NCI-H69 (cell line): Measurements from ENCODE around the gene AEBP2.
A peak's percentile ranks its signal among the peaks of the same experiment; 100 is the strongest.
"Not testable (repeated sequence)": the region's sequence is repeated elsewhere in the genome, so short reads cannot be mapped to it uniquely, and the experiment has no call there.

Source experiments
- DNase-seq: peaks from one replicate; lab custom pipeline; 2025; lab: John Stamatoyannopoulos, UW

Gene AEBP2

DNA sequence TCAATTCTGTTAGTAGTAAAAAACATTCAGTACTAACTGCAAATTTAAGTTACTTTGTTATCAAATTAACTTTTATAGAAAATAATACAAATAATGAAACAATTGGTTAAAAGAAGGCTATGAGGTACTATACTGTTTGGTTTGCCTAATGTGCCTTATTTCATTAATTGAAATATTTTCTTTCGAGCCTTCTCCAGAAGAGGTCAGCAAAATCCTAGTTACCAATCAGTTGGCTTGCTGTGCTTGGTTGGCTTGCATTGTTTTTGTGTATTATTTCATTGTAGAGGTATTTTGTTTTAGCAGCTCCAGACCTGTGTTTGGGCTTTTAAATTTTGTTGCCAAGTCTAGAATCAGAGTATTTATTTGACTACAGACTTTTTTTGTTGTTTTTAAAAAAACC, 68.5 kb downstream of the AEBP2 start:
- peak; percentile 0 for DNase-seq

DNA sequence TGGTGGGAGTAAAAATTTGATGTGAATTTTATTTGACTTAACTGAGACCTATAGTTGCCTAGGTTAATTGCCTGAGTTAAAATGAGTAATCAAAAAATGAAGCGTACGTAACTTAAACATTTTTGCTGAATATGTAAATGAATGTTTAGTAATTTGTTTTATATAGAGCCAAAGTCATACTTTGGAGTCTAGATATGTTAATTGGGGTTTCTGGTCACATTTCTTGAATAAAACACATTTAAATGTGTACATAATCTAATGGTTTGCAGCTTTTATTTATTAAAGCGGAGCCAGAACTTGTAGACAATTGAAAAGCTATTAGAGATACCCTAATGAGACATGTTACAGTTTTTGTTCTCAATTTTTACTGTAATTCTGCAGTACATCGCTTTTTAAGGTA, 71.2 kb downstream of the AEBP2 start:
- no peak for DNase-seq

DNA sequence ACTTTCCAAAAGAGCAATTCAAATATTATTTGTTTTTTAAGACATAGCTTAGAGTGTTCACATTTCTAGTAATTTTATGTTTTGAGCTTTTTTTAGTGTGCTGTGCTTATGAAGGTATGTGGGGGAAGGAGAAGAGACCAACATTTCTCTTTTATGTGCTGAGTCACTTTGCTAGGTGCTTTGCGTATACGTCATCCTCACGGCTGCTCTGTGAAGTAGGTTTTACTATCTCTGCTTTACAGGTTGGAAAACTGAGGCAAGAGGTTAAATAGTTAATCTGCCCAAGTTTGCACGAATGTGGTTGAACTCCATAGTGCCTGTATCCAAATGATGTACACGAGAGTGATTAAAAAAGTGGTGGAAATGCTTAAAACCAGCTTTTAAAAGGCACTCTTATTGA, 75.9 kb downstream of the AEBP2 start:
- DNase-seq: no peak

DNA sequence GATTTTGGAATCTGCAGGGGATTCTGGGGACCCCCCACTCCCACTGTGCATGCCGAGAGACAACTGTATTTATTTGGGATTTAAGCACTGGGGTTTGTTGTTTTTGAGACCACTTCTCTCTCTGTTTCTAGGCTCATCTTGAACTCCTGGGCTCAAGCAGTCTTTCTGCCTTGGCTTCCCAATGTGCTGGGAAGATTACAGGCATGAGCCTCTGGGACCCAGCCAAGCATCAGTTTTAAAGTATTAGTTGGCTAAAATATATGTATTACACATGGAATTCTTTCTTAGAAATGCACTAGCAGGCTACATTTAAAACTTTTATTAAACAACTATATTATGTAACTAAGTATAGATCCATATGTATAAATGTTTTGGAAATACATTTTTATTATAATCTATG, 78.3 kb downstream of the AEBP2 start:
- DNase-seq: no peak

DNA sequence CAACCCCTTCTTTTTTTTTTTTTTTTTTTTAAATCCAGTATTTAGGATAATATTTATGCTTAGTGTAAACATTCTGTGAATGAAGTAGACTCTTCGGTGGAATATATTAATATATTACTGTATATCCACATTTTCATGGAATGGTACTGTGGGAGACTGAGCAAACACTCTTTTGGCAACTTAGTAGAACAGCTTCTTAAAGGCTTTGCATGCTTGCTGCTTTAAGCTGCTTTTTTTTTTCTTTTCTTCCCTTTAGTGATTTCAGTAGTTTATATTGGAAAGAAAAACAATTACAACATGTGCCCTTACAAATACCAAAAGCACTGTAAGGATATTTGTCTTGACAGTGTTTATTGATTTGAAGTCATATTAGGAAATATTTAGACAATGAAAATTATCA, 78.9 kb downstream of the AEBP2 start:
- DNase-seq: no peak

DNA sequence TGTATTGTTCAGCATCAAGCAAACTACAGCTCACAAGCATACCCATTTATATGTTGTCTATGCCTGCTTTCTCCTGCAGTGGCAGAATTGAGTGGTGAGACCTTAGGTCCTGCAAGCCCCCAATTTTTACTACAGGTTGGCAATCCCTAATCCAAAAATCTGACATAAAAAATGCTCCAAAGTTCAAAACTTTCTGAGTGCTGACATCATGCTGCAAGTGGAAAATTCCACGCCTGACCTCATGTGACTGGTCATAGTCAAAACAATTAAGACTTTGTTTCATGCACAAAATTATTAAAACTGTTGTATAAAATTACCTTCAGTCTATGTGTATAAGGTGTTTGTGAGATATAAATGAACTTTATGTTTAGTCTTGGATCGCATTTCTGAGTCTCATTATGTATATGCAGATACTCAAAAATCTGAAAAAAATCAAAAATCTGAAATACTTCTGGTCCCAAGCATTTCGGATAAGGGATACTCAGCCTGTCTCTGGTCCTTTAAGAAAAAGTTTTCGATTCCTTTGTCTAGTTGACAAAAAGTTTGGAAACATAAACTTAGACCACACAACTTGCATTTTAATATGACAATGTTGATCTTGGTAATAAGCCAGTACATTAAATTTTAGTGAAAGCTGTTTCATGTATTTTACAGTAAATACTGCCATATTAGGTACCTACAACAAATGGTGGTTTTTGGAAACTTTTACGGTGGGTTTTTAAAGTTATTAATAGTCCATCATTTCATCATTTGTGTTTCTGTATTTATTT, 81.5 kb downstream of the AEBP2 start:
- no peak for DNase-seq

DNA sequence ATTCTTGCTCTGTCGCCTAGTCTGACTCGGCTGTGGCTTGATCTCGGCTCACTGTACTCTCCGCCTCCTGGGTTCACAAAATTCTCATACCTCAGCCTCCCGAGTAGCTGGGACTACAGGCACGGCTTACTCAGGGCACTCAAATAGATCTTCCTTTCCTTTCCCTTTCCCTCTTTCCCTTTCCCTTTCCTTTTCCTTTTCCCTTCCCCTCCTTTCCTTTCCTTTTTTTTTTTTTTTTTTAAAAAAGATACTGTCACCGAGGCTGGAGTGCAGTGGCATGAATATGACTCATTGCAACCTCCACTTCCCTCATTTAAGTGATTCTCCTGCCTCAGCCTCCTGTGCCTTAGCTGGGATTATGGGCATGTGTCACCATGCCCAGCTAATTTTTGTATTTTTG, 86.0 kb downstream of the AEBP2 start:
- DNase-seq: no peak

DNA sequence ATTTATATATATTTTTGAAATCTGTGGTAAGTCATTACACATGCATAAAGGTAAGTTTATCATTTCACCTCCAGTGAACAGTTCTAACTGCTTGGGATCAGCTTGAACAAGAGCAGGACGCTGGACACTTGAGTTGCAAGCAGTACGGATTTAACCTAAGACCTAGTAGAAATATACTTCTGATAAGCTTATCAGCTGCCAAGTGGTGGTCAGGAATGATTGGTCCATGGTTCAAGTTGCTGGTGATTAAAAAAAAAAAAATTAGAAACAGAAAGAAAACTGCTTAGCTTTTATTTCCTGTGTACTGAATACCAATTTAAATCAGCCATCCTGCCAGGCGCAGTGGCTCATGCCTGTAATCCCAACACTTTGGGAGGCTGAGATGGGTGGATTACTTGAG, 88.6 kb downstream of the AEBP2 start:
- no peak for DNase-seq

DNA sequence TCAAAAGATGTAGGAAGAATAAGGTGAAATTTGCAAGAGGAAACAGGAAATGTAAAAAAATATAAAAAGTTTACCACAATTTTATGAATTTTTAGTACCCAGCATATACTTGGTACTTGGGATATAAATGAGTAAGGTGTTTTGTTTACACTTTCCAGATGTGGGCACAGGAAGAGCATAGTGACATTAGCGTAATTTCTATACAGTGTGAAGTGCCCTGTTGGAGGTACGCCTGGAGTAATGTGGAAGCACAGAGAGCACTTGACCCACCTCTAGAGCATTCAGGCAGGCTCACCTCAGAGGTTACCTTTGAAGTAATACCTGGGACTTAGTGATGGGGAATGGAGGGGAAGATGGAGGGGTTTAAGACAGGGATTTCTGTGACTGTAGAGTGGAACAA, 89.5 kb downstream of the AEBP2 start:
- no peak for DNase-seq

DNA sequence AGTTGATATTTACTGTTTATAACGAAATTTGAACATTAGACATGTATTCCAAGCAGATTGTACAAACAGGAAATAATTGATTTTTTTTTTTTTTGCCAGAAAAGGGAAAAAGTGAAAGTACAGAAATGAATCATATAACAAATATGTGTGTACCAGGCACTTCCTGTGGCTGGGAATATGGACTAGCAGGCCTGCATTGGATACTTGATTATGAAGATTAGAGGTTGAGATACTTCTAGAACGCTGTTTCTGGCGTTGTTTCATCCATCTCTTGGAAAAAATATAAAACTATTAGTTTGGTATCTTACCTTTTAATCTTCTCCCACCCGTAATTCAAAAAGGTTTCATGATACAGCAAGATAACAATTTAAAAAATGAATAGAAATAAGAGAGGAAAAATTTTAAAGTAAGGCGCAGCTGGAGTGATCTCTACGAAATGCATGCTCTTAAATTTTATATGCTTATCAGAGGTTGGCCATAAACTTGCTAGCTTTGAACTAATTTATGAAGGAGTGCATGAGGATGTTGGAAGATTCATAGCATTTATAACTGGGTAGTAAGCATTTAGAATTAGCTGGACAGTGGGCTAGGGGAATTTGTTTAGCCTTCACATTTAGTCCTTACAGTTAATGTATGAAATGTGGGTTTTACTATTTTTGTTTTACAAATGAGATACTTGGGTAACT, 90.8 kb downstream of the AEBP2 start:
- no peak for DNase-seq

DNA sequence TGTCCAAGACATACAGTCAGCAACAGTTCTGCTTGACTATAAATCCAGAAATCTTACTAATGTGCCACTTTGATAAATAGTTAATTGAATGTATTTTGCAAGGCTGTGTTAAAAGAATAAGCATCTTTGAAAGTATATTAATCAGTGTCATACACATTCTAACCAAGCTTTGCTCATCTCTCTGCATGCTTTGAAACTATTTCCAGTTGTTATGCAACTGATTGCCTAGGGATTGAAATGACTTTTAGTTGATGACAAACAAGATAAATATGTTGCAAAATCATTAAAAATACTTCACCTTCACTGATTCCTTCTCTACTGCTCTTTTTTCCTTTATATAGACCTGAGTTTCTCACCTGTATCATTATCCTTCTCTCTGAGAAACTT, 91.3 kb downstream of the AEBP2 start:
- DNase-seq: no peak

DNA sequence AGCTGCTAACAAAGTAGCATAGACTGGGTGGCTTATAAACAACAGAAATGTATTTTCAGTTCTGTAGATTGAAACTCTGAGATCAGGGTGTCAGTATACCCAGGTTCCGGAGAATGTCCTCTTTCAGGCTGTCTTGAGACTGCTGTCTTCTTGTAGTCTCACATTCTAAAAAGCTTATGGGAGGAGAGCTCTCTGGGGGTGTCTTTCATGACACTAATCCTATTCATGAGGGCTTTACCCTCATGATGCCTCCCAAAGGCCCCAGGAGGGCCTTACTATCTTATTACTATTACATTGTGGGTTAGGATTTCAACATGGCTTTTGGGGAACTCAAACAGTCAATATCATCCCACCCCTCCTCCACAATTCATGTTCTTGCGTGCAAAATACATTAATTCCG, 94.3 kb downstream of the AEBP2 start:
- DNase-seq: no peak

DNA sequence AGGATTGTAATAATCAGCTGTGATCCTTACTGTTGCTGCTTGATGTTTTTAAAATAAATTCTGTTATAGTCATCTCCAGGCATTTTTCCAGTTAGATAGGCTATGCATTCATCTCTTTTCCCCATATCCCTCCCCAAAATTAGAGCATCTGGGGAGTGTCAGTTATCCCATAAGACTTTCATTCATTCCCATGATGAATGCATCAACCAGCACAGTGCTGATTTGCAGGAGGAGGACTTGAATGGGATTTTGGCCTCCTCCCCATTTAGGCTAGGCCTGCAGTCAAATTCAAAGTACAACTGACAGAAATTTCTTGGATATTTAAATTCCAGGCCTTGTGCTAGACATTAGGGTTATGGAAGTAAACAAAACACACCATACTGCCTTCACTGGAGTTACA, 99.8 kb downstream of the AEBP2 start:
- no peak for DNase-seq

DNA sequence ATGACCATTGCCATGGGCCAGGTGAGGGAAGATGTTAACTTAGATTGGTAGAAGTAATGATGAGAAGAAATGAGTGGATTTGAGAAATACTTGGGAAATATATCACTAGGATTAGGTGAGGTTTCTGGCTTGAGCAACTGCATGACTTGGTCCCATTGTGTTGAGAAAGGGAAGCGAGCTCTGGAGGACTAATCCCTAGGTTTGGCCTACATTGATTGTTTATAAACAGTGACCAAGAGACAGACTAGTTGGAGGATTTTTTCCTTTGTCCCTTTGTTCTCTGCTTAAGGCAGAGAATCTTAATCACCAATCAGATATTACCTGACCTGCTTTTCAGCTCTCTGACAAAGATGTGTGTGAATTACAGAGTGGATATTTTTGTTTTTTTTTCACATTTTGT, 100.5 kb downstream of the AEBP2 start:
- no peak for DNase-seq

DNA sequence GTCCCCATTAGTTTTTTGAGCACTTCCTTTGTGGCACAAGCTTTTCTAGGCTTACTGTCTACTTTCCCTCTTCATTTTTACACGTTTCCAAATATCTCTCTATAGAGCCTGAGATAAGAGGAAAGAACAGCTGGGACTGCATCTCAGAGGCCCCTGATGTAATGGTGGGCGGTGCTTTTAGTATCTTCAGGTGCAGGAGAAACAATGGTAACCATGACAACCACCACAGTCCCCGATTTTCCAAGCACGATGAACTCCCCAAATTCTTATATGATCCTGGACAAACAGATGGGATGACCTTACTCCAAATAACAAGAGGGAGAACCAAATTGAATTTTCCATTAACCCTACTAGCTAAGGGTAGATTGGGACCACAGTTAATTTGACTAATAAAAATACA, 103.3 kb downstream of the AEBP2 start:
- no peak for DNase-seq

DNA sequence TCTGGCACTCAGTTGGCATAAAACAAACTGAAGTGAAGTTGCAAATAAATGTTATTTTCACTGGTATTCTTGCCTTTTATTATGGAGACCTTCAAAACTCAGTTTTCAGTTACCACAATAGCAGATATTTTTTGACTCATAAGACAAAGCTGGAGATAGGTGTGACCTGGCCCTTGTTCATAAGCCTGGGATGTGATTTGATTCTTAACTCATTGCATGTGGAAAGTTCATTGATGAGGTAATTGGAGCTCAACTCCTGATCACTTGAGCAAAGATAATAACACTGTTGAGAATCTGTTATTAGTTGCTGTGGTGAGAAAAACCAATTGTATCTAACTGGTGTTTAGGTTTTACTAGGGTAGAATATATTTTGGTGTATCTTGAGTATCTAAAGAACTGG, 105.1 kb downstream of the AEBP2 start:
- DNase-seq: no peak

DNA sequence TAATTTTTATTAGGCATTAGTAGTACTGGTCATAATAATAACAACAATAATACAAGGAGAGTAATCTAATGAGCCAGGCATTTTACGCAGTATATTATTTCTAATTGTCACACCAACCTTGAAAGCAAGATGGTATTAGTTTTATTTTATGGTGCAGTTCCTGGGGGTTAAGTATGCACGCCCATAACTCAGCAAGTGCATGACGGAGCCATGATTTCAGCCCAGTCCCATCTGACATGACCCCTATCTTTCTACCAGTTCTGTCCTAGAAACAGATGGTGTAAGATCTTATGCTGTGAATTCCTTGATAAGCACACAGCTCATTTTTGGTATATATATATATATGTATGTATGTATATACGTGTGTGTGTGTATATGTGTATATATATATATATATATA, 106.0 kb downstream of the AEBP2 start:
- DNase-seq: no peak

DNA sequence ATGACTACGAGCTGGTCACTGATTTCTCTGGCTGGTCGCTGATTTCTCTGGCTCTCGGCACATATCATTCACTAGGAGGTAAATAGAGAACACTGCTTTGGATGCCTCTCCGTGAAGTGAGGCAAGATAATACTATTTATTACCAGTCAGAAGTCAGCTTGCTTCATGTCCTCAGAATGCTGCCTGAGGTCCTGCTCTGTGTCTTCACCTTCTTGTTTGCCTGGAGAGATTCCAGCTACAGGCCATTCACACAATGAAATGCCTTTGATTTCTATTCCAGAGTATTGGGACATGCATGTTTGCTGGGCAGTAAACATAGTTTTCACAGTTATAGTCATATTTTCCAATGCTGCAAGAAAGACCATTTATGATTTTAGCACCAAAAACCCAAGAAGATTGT, 106.7 kb downstream of the AEBP2 start:
- DNase-seq: no peak

DNA sequence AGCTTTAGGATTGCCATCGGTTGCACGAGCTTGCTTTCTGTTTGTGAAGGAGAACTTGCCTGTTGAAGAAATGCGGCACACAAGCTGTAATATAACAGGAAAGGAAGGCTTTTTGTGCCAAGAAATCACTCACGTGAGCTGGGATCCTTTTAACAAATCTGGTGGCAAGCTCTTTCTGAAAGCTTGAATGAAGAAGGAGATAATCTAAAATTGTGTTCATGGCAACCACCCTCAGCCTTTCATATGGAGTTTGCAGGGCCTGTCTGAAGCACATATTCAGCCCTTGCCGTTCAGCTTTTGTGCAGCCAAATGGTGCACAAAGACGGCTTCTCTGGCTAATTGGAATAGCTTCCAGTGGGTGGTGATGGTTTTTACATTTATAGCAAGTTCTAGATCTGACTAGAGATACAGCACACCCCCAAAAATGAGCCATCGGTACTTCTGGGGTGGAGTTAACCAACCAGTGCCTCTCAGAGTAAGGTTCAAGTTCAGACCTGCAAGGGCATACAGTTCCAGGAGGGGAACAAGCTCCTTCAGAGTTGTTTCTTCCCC, 107.4 kb downstream of the AEBP2 start:
- no peak for DNase-seq

DNA sequence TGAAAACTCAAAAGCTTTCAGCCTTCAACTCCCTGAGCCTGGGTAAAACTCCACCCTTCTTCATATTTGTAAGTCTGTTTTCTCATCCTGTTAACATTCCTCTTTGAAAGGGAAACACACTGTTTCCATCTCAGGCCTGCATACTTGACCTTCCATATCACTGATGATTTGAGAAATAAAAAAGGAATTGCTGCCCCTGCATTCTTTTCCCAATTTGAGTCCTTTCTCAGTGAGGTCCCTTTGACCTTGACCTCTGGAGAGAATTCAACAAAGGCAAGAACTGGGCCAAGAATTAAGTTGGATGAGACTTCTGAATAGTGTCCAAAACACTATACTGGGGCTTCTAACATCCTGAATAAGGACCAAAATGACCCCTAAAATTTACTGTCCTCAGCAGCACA, 108.0 kb downstream of the AEBP2 start:
- DNase-seq: no peak

DNA sequence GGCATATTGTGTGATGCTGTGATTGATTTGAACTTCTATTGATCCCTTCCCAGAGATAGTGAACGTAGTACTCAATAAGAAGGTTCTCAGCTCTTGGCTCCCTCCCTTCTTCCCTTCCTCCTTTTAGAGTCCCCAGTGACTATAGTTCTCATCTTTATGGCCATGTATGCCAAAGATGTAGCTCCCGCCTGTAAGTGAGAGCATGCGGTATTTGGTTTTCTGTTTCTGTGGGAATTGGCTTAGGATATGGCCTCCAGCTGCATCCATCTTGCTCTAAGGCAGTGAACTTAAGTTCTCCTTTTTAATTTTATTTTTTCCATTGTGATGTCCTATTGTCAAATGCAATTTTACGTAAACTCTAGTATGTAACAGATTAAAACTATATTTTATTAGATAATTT, 109.5 kb downstream of the AEBP2 start:
- no peak for DNase-seq

DNA sequence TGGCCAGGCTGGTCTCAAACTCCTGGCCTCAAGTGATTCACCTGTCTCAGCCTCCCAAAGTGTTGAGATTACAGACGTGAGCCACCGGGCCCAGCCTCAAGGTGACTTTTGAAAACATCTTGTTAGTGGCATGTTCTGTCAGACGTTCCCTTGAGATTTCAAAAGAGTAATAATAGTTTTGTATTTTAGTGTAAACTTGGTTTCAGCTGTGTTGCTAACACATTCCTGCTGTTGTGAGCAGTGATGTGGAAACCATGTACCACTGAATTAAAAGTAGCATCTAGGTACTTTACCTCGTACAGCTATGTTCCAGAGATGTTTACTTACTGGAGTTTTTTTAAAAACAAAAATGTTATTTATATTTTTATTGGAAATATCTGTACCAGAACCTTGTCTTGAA, 111.3 kb downstream of the AEBP2 start:
- DNase-seq: no peak

DNA sequence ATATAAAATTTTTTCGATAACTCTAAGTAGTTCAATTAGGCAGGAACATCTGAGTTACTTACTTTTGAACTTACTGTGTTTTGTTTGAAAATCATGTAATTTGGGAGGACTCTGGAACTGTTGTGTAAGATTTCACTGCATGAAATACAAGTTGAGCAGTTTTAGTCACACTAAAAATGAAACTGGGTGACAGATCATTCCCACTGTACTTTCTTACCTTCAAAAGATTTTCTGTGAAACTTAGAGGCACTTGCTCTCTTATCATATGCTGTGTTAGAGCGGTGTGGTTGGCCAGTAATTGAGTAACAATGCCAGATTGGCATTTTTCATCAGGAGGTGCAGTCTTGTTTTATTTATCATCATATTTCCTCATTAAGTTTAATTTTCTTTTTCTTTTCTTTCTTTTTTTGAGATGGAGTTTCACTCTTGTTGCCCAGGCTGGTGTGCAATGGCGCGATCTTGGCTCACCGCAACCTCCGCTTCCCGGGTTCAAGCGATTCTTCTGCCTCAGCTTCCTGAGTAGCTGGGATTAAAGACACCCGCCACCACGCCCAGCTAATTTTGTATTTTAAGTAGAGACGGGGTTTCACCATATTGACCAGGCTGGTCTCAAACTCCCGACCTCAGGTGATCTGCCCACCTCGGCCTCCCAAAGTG, 113.3 kb downstream of the AEBP2 start:
- DNase-seq: not testable (repeated sequence)
